GM23338 (cell line): ENCODE data around the gene RNLS. TPM values are rescaled to one million over a fixed set of nuclear protein-coding genes. Genes with fewer than 3 reads are reported as not detected.

ENCODE experiments used
- ATAC-seq: fragments of 200-7000 bp; cut with Tn5 transposase; 3 replicates; pipeline ENCODE4 v1.9.1; 2020
- DNase-seq: peaks from one replicate; pipeline ENCODE4 v3.0.0-alpha.2; 2015; ENCODE audit warnings: low spot score
- H2AFZ ChIP-seq: fragments of 200-600 bp; sonication (generic); 2 replicates; pipeline ENCODE4 v1.8.0; 2016; ENCODE audit warnings: antibody characterized with exemption, mild to moderate bottlenecking, moderate library complexity
- H3F3A ChIP-seq: fragments of 200-600 bp; sonication (generic); replicated peaks from 2 replicates; pipeline ENCODE4 v1.8.0; 2017; ENCODE audit warnings: antibody characterized with exemption, mixed run types, low read depth
- H3K27ac ChIP-seq: fragments of 200-600 bp; sonication (generic); 2 replicates; pipeline ENCODE4 v1.6.1; 2016; ENCODE audit warnings: low read depth
- H3K27me3 ChIP-seq: fragments of 200-600 bp; sonication (generic); 2 replicates; pipeline ENCODE4 v1.8.0; 2016; ENCODE audit warnings: mild to moderate bottlenecking, mixed run types, moderate library complexity; ENCODE audit not compliant: insufficient read depth
- H3K36me3 ChIP-seq: fragments of 200-600 bp; sonication (generic); 2 replicates; pipeline ENCODE4 v1.8.0; 2016; ENCODE audit warnings: mild to moderate bottlenecking; ENCODE audit not compliant: insufficient read depth
- H3K4me1 ChIP-seq: fragments of 200-600 bp; sonication (generic); 2 replicates; pipeline ENCODE4 v1.8.0; 2016; ENCODE audit warnings: mild to moderate bottlenecking, moderate library complexity; ENCODE audit not compliant: insufficient read depth
- H3K4me2 ChIP-seq: fragments of 200-600 bp; sonication (generic); 2 replicates; pipeline ENCODE4 v1.7.1; 2017; ENCODE audit warnings: mixed run types
- H3K4me3 ChIP-seq: fragments of 200-600 bp; sonication (generic); 2 replicates; pipeline ENCODE4 v1.6.1; 2016; ENCODE audit warnings: mixed run types
- H3K79me2 ChIP-seq: fragments of 200-600 bp; sonication (generic); replicated peaks from 2 replicates; pipeline ENCODE4 v1.8.0; 2017; ENCODE audit warnings: mild to moderate bottlenecking; ENCODE audit not compliant: insufficient read depth
- H3K9me2 ChIP-seq: fragments of 200-600 bp; sonication (generic); 2 replicates; pipeline ENCODE4 v1.8.0; 2017; ENCODE audit not compliant: insufficient read depth
- H4K20me1 ChIP-seq: fragments of 200-600 bp; sonication (generic); replicated peaks from 2 replicates; pipeline ENCODE4 v1.8.0; 2017; ENCODE audit warnings: mild to moderate bottlenecking; ENCODE audit not compliant: insufficient read depth
- H3K27ac Mint-ChIP-seq: 2 replicates; pipeline ENCODE4 v1.8.0; 2020; ENCODE audit warnings: inconsistent platforms, mild to moderate bottlenecking, moderate library complexity, mixed read lengths
- H3K27me3 Mint-ChIP-seq: 3 replicates; pipeline ENCODE4 v1.8.0; 2022; ENCODE audit warnings: low read depth, mild to moderate bottlenecking, moderate library complexity, mixed read lengths, inconsistent platforms; ENCODE audit not compliant: insufficient read depth, poor library complexity
- H3K36me3 Mint-ChIP-seq: 3 replicates; pipeline ENCODE4 v1.8.0; 2021; ENCODE audit warnings: low read depth, mild to moderate bottlenecking, inconsistent platforms, moderate library complexity, mixed read lengths
- H3K4me1 Mint-ChIP-seq: 3 replicates; pipeline ENCODE4 v1.8.0; 2020; ENCODE audit warnings: mild to moderate bottlenecking, inconsistent platforms, mixed read lengths
- H3K4me3 Mint-ChIP-seq: 3 replicates; pipeline ENCODE4 v1.8.0; 2021; ENCODE audit warnings: moderate library complexity, mild to moderate bottlenecking, inconsistent platforms, mixed read lengths
- H3K9me3 Mint-ChIP-seq: 3 replicates; pipeline ENCODE4 v1.8.0; 2020; ENCODE audit warnings: moderate library complexity, mild to moderate bottlenecking, inconsistent platforms, mixed read lengths
- CREB1 ChIP-seq: fragments of 250-450 bp; sonication (Bioruptor Pico); IDR thresholded peaks from 2 replicates; pipeline ENCODE4 v1.5.0; 2020; ENCODE audit warnings: low read depth, mild to moderate bottlenecking, moderate library complexity
- CTCF ChIP-seq, 2 experiments: fragments of 200-600 bp in 1 of 2; sonication (generic) in 1 of 2; conservative IDR thresholded peaks; 2 replicates each; pipeline versions ENCODE4 v1.5.1 to v1.6.1; 2016 to 2017; ENCODE audit warnings: antibody characterized with exemption in 2 of 2, low read depth in 2 of 2, mild to moderate bottlenecking in 2 of 2, moderate library complexity in 1 of 2
- ETS1 ChIP-seq: IDR thresholded peaks from 2 replicates; pipeline ENCODE4 v1.6.1; 2016; ENCODE audit warnings: antibody characterized with exemption
- EZH2 ChIP-seq: fragments of 200-600 bp; sonication (generic); IDR thresholded peaks from one replicate; pipeline ENCODE4 v1.8.0; 2017; ENCODE audit warnings: antibody characterized with exemption, mild to moderate bottlenecking, low read depth; ENCODE audit not compliant: unreplicated experiment
- EZH2phosphoT487 ChIP-seq: fragments of 200-600 bp; sonication (generic); IDR thresholded peaks from one replicate; pipeline ENCODE4 v1.8.1; 2018; ENCODE audit warnings: antibody characterized with exemption; ENCODE audit not compliant: unreplicated experiment
- JUNB ChIP-seq: IDR thresholded peaks from one replicate; pipeline ENCODE4 v1.6.1; 2016; ENCODE audit warnings: antibody characterized with exemption; ENCODE audit not compliant: unreplicated experiment
- NANOG ChIP-seq: IDR thresholded peaks from 2 replicates; pipeline ENCODE4 v1.6.1; 2016; ENCODE audit warnings: antibody characterized with exemption, borderline replicate concordance
- POLR2AphosphoS5 ChIP-seq: IDR thresholded peaks from 2 replicates; pipeline ENCODE4 v1.6.1; 2016; ENCODE audit warnings: antibody characterized with exemption, low read depth
- STAT1 ChIP-seq: IDR thresholded peaks from one replicate; pipeline ENCODE4 v1.6.1; 2016; ENCODE audit warnings: antibody characterized with exemption; ENCODE audit not compliant: unreplicated experiment
- ZNF114 ChIP-seq: fragments of 250-450 bp; sonication (Bioruptor Pico); IDR thresholded peaks from 2 replicates; pipeline ENCODE4 v1.5.0; 2020; ENCODE audit warnings: mild to moderate bottlenecking, moderate library complexity
- ZNF462 ChIP-seq: fragments of 250-450 bp; sonication (Bioruptor Pico); IDR thresholded peaks from 2 replicates; pipeline ENCODE4 v1.5.0; 2020; ENCODE audit warnings: mild to moderate bottlenecking, moderate library complexity
- polyA plus RNA-seq: library from polyadenylated mRNA; unstranded; fragments of >200 nt; fragmentation: Nextera tagmentation; extraction: Ambion mirVana; gene quantifications from 2 replicates; pipeline ENCODE4 v1.2.1, GENCODE V29; 2016
- total RNA-seq: library from RNA; depleted of rRNA; stranded (reverse); fragments of >200 nt; shearing (Covaris generic); gene quantifications from 2 replicates; pipeline ENCODE4 v1.2.3, GENCODE V29; 2014

RNLS gene
- total and polyA plus RNA-seq, 2 experiments from 2014 or later: 8.8 to 15.2 TPM

- peaks cover 10% of the 10 kb centered on the region; the same call in 2 of the 3 replicates for H3K4me1 Mint-ChIP-seq
- Histone ChIP-seq H3K4me1 (no peaks in the 10 kb centered on the region), H3K27ac (no peak overlapping the region), H3K79me2 (no peaks in the 10 kb centered on the region), H4K20me1 (no peaks in the 10 kb centered on the region), H3K4me3 (no peak overlapping the region), H3F3A (no peaks in the 10 kb centered on the region), H3K27me3 (no peaks in the 10 kb centered on the region), H3K9me2 (no peaks in the 10 kb centered on the region), H2AFZ (no peak overlapping the region), H3K4me2 (no peak overlapping the region), H3K36me3 (no peaks in the 10 kb centered on the region)
- no peaks in the 10 kb centered on the region for H3K27me3 Mint-ChIP-seq
- ATAC-seq (no peak), DNase-seq (no peak)
- no peak overlapping the region for H3K4me3 Mint-ChIP-seq
- no peak overlapping the region for H3K27ac Mint-ChIP-seq
- no peak for TF ChIP-seq CTCF (conservative IDR thresholded peaks at IDR 0.05; ENCODE audit: low read depth in 2 of 2)
- no peak for TF ChIP-seq EZH2
- TF ChIP-seq ETS1: no peak
- TF ChIP-seq NANOG: no peak
- no peak for TF ChIP-seq ZNF114 (CRISPR knock-in tag)
- no peak for TF ChIP-seq JUNB
- no peak for TF ChIP-seq STAT1
- TF ChIP-seq ZNF462 (CRISPR knock-in tag): no peak
- TF ChIP-seq CREB1 (CRISPR knock-in tag): no peak
- TF ChIP-seq EZH2phosphoT487: no peak
- TF ChIP-seq POLR2AphosphoS5: no peak
- H3K9me3 Mint-ChIP-seq: no peaks in the 10 kb centered on the region
- H3K36me3 Mint-ChIP-seq: no peaks in the 10 kb centered on the region
These were observed 117.4 kb downstream of the RNLS start for GRCh38 chr10:88465765-88466164.
